Measurements from ENCODE around the gene TMEM187. TPM values are rescaled to one million over a fixed set of nuclear protein-coding genes. Genes with fewer than 3 reads are reported as not detected.

The TMEM187 gene
- total and polyA plus RNA-seq, 10 donors: 2.0 to 12.2 (median 5.6) TPM

DNA sequence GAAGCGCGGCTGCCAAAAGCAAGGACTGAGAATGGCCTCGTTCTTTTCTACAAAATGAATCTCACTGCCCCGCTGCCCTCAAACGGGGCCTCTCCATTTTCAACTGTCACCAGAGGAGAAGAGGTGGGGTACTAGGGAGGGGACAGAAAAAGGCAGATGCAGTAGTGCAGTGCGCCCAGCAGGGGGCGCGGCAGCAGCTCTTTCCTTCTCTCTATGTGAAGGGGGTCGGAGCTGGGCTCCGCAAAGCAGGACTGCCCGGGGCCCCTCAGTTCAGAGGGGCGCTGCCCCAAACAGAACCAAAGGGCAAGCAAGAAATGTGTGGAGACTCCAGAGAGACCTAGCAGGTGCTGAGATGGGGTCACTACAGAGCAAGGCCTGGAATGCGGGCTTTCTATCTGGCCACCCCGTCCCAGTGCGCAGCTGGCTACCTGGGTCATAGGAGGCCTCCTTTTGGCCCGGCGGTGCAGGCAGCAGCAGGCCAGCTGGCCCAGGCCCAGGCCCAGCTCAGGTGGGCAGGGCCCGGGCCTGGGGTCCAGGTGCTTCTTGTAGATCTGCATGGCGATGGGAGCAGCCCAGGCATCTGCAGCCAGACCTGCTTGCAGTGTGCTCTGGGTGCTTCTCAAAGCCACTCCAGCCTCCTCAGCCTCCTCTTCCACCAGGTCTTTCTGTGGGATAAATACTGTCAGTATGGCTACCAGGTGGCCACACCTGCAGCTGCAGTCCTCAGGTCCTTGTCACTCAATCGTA, 41.2 kb downstream of the TMEM187 start:
- Histone ChIP-seq H3K9me3 (no peaks in the 10 kb centered on the region), H3K4me1 (peaks cover 0 to 85% (median 24%) of the 10 kb centered on the region in 6 donors), H3K27ac (peak overlapping the region in 3 of 8 donors; percentile 7 to 52 (median 24)), H3K27me3 (replicated peaks in 1 of 7) (peaks cover 0 to 6% (median 0%) of the 10 kb centered on the region in 7 donors), H3K36me3 (peaks cover 0 to 86% (median 27%) of the 10 kb centered on the region in 6 donors), H3K4me3 (no peak overlapping the region)
- peak; percentile 87 for DNase-seq
- intact Hi-C loops (cut with DNase I; ENCODE audit: low total_unique reads): no loop called here
- TF ChIP-seq, protein P1, sequence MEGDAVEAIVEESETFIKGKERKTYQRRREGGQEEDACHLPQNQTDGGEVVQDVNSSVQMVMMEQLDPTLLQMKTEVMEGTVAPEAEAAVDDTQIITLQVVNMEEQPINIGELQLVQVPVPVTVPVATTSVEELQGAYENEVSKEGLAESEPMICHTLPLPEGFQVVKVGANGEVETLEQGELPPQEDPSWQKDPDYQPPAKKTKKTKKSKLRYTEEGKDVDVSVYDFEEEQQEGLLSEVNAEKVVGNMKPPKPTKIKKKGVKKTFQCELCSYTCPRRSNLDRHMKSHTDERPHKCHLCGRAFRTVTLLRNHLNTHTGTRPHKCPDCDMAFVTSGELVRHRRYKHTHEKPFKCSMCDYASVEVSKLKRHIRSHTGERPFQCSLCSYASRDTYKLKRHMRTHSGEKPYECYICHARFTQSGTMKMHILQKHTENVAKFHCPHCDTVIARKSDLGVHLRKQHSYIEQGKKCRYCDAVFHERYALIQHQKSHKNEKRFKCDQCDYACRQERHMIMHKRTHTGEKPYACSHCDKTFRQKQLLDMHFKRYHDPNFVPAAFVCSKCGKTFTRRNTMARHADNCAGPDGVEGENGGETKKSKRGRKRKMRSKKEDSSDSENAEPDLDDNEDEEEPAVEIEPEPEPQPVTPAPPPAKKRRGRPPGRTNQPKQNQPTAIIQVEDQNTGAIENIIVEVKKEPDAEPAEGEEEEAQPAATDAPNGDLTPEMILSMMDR (IDR thresholded peaks at IDR 0.05 in 8 of 11, conservative IDR thresholded peaks at IDR 0.05 in 3 of 11): peak; percentile 70 to 94 (median 82)
- TF ChIP-seq POLR2A (IDR thresholded peaks at IDR 0.05): no peak
- TF ChIP-seq POLR2AphosphoS5 (IDR thresholded peaks at IDR 0.05): peak in 2 of 3 donors; percentile 16 to 39
- 43 to 54% (median 45%) methylated on average over 6 to 20 of the region's 20 CpGs for WGBS, 5 donors

DNA sequence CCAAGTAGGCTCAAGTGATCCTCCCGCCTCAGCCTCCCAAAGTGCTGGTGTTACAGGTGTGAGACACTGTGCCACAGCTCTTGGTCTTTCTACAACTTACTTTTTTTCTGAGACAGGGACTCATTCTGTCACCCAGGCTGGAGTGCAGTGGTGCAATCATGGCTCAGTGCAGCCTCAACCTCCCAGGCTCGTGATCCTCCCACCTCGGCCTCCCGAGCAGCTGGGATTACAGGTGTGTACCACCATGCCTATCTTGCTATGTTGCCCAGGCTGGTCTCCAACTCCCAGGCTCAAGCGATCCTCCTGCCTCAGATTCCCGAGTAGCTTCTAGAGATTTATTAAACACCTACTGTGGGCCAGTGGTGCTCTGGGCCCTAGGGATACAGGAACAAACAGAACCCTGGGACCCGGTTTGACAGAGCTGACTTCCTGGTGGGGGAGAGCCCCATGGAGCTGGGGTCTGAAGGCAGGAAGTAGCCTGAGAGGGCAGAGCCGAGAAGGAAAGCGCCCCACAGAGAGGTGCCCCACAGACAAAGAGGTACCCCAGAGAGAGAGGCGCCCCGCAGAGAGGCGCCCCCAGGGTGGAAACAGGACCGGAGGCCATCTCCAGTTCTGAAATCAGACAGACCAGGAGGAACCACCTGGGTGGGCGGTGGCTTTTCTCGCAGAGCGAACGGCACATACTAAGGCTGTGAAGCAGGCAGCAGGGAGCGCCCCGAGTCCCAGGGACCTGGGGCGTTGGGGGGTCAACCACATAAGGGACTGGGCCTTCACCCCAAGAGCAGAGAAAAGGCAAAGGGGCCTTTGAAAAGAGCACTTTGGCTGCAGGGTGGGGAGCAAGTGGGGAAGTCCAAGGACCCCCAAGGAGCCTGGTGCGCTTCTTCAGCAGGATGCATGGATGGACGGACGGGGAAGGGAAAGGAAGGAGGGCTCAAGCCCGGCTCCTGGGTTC, 42.2 kb downstream of the TMEM187 start:
- 80 to 92% (median 84%) methylated on average over 8 to 24 of the region's 24 CpGs for WGBS, 5 donors
- peak overlapping the region in 1 of 8 donors; percentile 33 for H3K27ac ChIP-seq
- no peak for DNase-seq
- intact Hi-C loops (cut with DNase I; ENCODE audit: low total_unique reads): no loop called here
- TF ChIP-seq, protein P1 (IDR thresholded peaks at IDR 0.05 in 8 of 11, conservative IDR thresholded peaks at IDR 0.05 in 3 of 11): no peak
- TF ChIP-seq POLR2A (IDR thresholded peaks at IDR 0.05): no peak
- TF ChIP-seq POLR2AphosphoS5 (IDR thresholded peaks at IDR 0.05): no peak
- no peaks in the 10 kb centered on the region for H3K9me3 ChIP-seq
- no peak overlapping the region for H3K4me3 ChIP-seq
- H3K4me1 ChIP-seq: peaks cover 0 to 80% (median 23%) of the 10 kb centered on the region in 6 donors
- H3K27me3 ChIP-seq (replicated peaks in 1 of 7): peaks cover 0 to 6% (median 0%) of the 10 kb centered on the region in 7 donors
- H3K36me3 ChIP-seq: peaks cover 0 to 86% (median 27%) of the 10 kb centered on the region in 6 donors

DNA sequence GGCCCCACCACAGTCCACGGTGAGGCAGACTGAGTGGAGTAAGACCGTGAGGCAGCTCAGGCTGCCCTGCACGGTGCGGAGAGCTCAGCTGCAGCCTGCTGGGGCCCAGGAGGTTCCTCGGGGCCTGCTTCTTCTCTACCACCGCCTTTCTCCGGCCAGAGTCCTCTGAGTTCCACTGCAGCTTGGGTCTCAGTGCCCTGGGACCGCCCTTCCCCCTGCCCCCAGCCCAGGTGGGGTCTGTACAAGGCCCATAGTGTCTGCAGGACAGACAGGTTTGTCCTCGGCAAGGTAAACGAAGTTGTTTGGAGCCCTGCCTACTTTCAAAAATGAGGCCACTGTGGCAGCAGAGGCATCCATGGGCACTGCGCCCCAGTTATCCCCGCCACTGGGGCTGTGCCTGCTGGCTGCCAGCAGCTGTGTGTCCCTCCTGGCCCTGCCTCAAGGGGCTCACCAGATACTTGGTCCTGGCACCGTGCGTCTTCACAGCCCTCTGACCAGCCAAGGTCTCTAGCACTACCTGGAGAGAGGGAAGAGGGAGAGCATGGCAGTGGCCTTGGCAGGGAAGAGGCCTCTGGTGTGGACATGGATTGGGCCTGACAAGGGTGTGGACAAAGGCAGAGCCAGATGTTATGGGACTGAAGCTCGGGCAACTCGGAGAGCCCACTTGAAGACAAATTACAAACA, 43.2 kb downstream of the TMEM187 start:
- 86 to 93% (median 87%) methylated on average over 14 to 16 of the region's 16 CpGs; no CpG with 5 or more reads in 1 of the 5 donors for WGBS, 5 donors
- H3K9me3 ChIP-seq: no peaks in the 10 kb centered on the region

More for the DNA sequence above, 43.2 kb downstream of the TMEM187 start:
- TF ChIP-seq POLR2A (IDR thresholded peaks at IDR 0.05): no peak
- peak in 1 of 3 donors; percentile 11 for TF ChIP-seq POLR2AphosphoS5 (IDR thresholded peaks at IDR 0.05)
- Histone ChIP-seq H3K36me3 (peaks cover 0 to 77% (median 27%) of the 10 kb centered on the region in 6 donors), H3K27ac (peak overlapping the region in 1 of 8 donors; percentile 14), H3K27me3 (replicated peaks in 1 of 7) (peaks cover 0 to 6% (median 0%) of the 10 kb centered on the region in 7 donors), H3K4me1 (peaks cover 0 to 75% (median 27%) of the 10 kb centered on the region in 6 donors), H3K4me3 (no peak overlapping the region)
- intact Hi-C loops (cut with DNase I; ENCODE audit: low total_unique reads): no loop called here
- no peak for DNase-seq

Measured in spleen (tissue), 11 donors.